ENCODE results near the gene TSGA10.
A peak's percentile ranks its signal among the peaks of the same experiment; 100 is the strongest.
"Not testable (repeated sequence)": the region's sequence is repeated elsewhere in the genome, so short reads cannot be mapped to it uniquely, and the experiment has no call there.

The TSGA10 gene

GRCh38 chr2:99154643-99155536 lies at the start of gene TSGA10, which contains the start of gene LIPT1:
Gene TSGA10 (minus strand): TSS chr2:99154942. CDS start chr2:99109439, 45,503 bp downstream.
Gene LIPT1 (plus strand): TSS chr2:99154967. CDS start chr2:99161958, 6,991 bp downstream.
- DNase-seq = peak; percentile 90 to 96
- Histone ChIP-seq H3K36me3 (peaks cover 0 to 13% (median 10%) of the 10 kb centered on the region in 3 donors), H3K27me3 (no peaks in the 10 kb centered on the region), H3K4me3 (peak within 1 kb of the TSS; percentile 80 to 82), H3K27ac (peak within 1 kb of the TSS; percentile 84), H3K9me3 (no peaks in the 10 kb centered on the region), H3K4me1 (peaks cover 0 to 22% (median 11%) of the 10 kb centered on the region in 4 donors)
- intact Hi-C loops (cut with DNase I; ENCODE audit: low total_unique reads) = no loop called here
- no peak for TF ChIP-seq CTCF (IDR thresholded peaks at IDR 0.05)

GRCh38 chr2:99201959-99202678 lies 47.4 kb upstream of the TSGA10 start:
- Histone ChIP-seq H3K9me3 (no peaks in the 10 kb centered on the region), H3K4me1 (no peaks in the 10 kb centered on the region), H3K27me3 (no peaks in the 10 kb centered on the region), H3K4me3 (no peak overlapping the region), H3K27ac (no peak overlapping the region), H3K36me3 (peaks cover 11 to 18% (median 14%) of the 10 kb centered on the region in 3 donors)
- no peak for TF ChIP-seq CTCF (IDR thresholded peaks at IDR 0.05)
- no peak for DNase-seq
- intact Hi-C loops (cut with DNase I; ENCODE audit: low total_unique reads) = no loop called here

GRCh38 chr2:99200076-99200800 lies 45.5 kb upstream of the TSGA10 start:
- no peaks in the 10 kb centered on the region for H3K4me1 ChIP-seq
- no peak overlapping the region for H3K27ac ChIP-seq
- H3K36me3 ChIP-seq = peaks cover 30 to 37% (median 31%) of the 10 kb centered on the region in 3 donors
- no peak for DNase-seq
- TF ChIP-seq CTCF (IDR thresholded peaks at IDR 0.05) = no peak
- no peaks in the 10 kb centered on the region for H3K27me3 ChIP-seq
- intact Hi-C loops (cut with DNase I; ENCODE audit: low total_unique reads) = no loop called here
- no peak overlapping the region for H3K4me3 ChIP-seq
- no peaks in the 10 kb centered on the region for H3K9me3 ChIP-seq

- Histone ChIP-seq H3K27me3 (no peaks in the 10 kb centered on the region), H3K4me1 (no peaks in the 10 kb centered on the region), H3K36me3 (peaks cover 37 to 46% (median 44%) of the 10 kb centered on the region in 3 donors), H3K27ac (no peak overlapping the region), H3K9me3 (no peaks in the 10 kb centered on the region), H3K4me3 (no peak overlapping the region)
- no peak for DNase-seq
- intact Hi-C loops (cut with DNase I; ENCODE audit: low total_unique reads) = no loop called here
- TF ChIP-seq CTCF (IDR thresholded peaks at IDR 0.05) = no peak
These were observed 43.5 kb upstream of the TSGA10 start for GRCh38 chr2:99198103-99198841.

- H3K36me3 ChIP-seq = peaks cover 45 to 84% (median 58%) of the 10 kb centered on the region in 3 donors
- DNase-seq; H3K27ac ChIP-seq; H3K4me1 ChIP-seq; H3K27me3 ChIP-seq; intact Hi-C loops (cut with DNase I; ENCODE audit: low total_unique reads); H3K9me3 ChIP-seq; H3K4me3 ChIP-seq: not testable (repeated sequence)
These were observed 37.6 kb upstream of the TSGA10 start for GRCh38 chr2:99192364-99192763.

Measured in tibial artery (tissue), 4 donors.